A673 (cell line): ENCODE data around the gene SNX24. TPM values are rescaled to one million over a fixed set of nuclear protein-coding genes. Genes with fewer than 3 reads are reported as not detected.

Experiments
- BruUV-seq: library from RNA; stranded (reverse); fragments of 400-500 nt; replicated peaks from 2 replicates; lab custom pipeline; 2021; lab: Mats Ljungman, UMichigan
- CTCF ChIA-PET: fragments of 300-600 bp; sonication (Branson Sonifier 250); formaldehyde crosslinking; loops from one replicate; lab custom pipeline; 2022; ENCODE audit warnings: antibody characterized with exemption; lab: Charles Lee
- POLR2A ChIA-PET: fragments of 300-600 bp; sonication (Branson Sonifier 250); formaldehyde crosslinking; loops from one replicate; lab custom pipeline; 2022; ENCODE audit warnings: antibody characterized with exemption; ENCODE audit not compliant: low non-redundant PET; lab: Charles Lee
- DNase-seq: peaks from one replicate; pipeline ENCODE4 v3.0.0-alpha.2; 2015; ENCODE audit warnings: low spot score
- H3K27ac ChIP-seq: fragments of 200-600 bp; sonication (generic); 2 replicates; pipeline ENCODE4 v1.5.1; 2016; ENCODE audit warnings: mixed run types, low read depth, mild to moderate bottlenecking, mixed read lengths, antibody characterized with exemption, low read length; ENCODE audit not compliant: poor library complexity, severe bottlenecking
- H3K27me3 ChIP-seq: fragments of 200-600 bp; sonication (generic); replicated peaks from 2 replicates; pipeline ENCODE4 v1.6.1; 2017; ENCODE audit warnings: mixed run types, low read depth, mild to moderate bottlenecking, mixed read lengths, antibody characterized with exemption, low read length; ENCODE audit not compliant: insufficient read depth, poor library complexity
- H3K36me3 ChIP-seq: fragments of 200-600 bp; sonication (generic); 2 replicates; pipeline ENCODE4 v1.6.1; 2016; ENCODE audit warnings: mixed run types, mild to moderate bottlenecking, mixed read lengths, antibody characterized with exemption, low read length; ENCODE audit not compliant: insufficient read depth, poor library complexity, severe bottlenecking
- H3K4me1 ChIP-seq: fragments of 200-600 bp; sonication (generic); 2 replicates; pipeline ENCODE4 v1.6.1; 2017; ENCODE audit warnings: mixed run types, mild to moderate bottlenecking, mixed read lengths, antibody characterized with exemption, low read length; ENCODE audit not compliant: insufficient read depth, poor library complexity, severe bottlenecking
- H3K4me3 ChIP-seq: fragments of 200-600 bp; sonication (generic); 2 replicates; pipeline ENCODE4 v1.5.1; 2016; ENCODE audit warnings: low read depth, mixed run types, mild to moderate bottlenecking, mixed read lengths, low read length; ENCODE audit not compliant: poor library complexity, severe bottlenecking
- H3K9me3 ChIP-seq: fragments of 200-600 bp; sonication (generic); 2 replicates; pipeline ENCODE4 v1.6.1; 2016; ENCODE audit warnings: mixed run types, low read depth, mild to moderate bottlenecking, mixed read lengths, antibody characterized with exemption, low read length; ENCODE audit not compliant: poor library complexity, severe bottlenecking
- EZH2 ChIP-seq: fragments of 200-600 bp; sonication (generic); IDR thresholded peaks from 2 replicates; pipeline ENCODE4 v1.6.1; 2017; ENCODE audit warnings: borderline replicate concordance, low read depth, mild to moderate bottlenecking, mixed read lengths, antibody characterized with exemption, low read length; ENCODE audit not compliant: poor library complexity, severe bottlenecking
- intact Hi-C: fragments of 100-400 bp; cut with micrococcal nuclease; formaldehyde crosslinking; loops from one replicate; pipeline ENCODE4 v1.10.0; 2022; ENCODE audit not compliant: unreplicated experiment
- total RNA-seq: library from RNA; stranded (reverse); gene quantifications from 2 replicates; pipeline ENCODE4 v1.2.3, GENCODE V29; 2021
- TF ChIP-seq, protein P1 (sequence below): fragments of 300-800, 200-600 bp; sonication (generic); conservative IDR thresholded peaks from 2 replicates; pipeline ENCODE4 v1.5.1; 2017; ENCODE audit warnings: low read depth, mild to moderate bottlenecking, antibody characterized with exemption, low read length, moderate library complexity, mixed read lengths

Gene SNX24
- total RNA-seq, 1 experiment from 2014 or later = 13.6 TPM

- Histone ChIP-seq H3K36me3 (no peaks in the 10 kb centered on the region), H3K27me3 (no peaks in the 10 kb centered on the region), H3K9me3 (no peaks in the 10 kb centered on the region), H3K4me1 (no peaks in the 10 kb centered on the region), H3K4me3 (no peak overlapping the region), H3K27ac (no peak overlapping the region)
- intact Hi-C loops = no loop called here
- DNase-seq = no peak
- ChIA-PET POLR2A (no interaction called here), CTCF (no interaction called here)
- TF ChIP-seq EZH2 = no peak
- TF ChIP-seq, protein P1, sequence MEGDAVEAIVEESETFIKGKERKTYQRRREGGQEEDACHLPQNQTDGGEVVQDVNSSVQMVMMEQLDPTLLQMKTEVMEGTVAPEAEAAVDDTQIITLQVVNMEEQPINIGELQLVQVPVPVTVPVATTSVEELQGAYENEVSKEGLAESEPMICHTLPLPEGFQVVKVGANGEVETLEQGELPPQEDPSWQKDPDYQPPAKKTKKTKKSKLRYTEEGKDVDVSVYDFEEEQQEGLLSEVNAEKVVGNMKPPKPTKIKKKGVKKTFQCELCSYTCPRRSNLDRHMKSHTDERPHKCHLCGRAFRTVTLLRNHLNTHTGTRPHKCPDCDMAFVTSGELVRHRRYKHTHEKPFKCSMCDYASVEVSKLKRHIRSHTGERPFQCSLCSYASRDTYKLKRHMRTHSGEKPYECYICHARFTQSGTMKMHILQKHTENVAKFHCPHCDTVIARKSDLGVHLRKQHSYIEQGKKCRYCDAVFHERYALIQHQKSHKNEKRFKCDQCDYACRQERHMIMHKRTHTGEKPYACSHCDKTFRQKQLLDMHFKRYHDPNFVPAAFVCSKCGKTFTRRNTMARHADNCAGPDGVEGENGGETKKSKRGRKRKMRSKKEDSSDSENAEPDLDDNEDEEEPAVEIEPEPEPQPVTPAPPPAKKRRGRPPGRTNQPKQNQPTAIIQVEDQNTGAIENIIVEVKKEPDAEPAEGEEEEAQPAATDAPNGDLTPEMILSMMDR = no peak
- BruUV-seq = no TSS peak
Measured at GRCh38 chr5:122985006-122985700, 139.7 kb downstream of the SNX24 start.

- intact Hi-C loops = no loop called here
- no TSS peak for BruUV-seq
- ChIA-PET CTCF (no interaction called here), POLR2A (no interaction called here)
- Histone ChIP-seq H3K27ac (no peak overlapping the region), H3K9me3 (no peaks in the 10 kb centered on the region), H3K4me1 (no peaks in the 10 kb centered on the region), H3K4me3 (no peak overlapping the region), H3K27me3 (no peaks in the 10 kb centered on the region), H3K36me3 (no peaks in the 10 kb centered on the region)
- TF ChIP-seq, protein P1 = no peak
- no peak for TF ChIP-seq EZH2
- no peak for DNase-seq
Measured at GRCh38 chr5:122985954-122986721, 140.7 kb downstream of the SNX24 start.

- Histone ChIP-seq H3K9me3 (no peaks in the 10 kb centered on the region), H3K4me1 (peaks cover 7% of the 10 kb centered on the region), H3K4me3 (no peak overlapping the region), H3K36me3 (no peaks in the 10 kb centered on the region), H3K27ac (no peak overlapping the region), H3K27me3 (no peaks in the 10 kb centered on the region)
- TF ChIP-seq, protein P1 = no peak
- TF ChIP-seq EZH2 = no peak
- no TSS peak for BruUV-seq
- ChIA-PET CTCF (no interaction called here), POLR2A (no interaction called here)
- intact Hi-C loops = no loop called here
- DNase-seq = no peak
Measured at GRCh38 chr5:122996091-122996490, 150.7 kb downstream of the SNX24 start.
